ENCODE measurements around the gene ICE2.

- TF ChIP-seq, protein P1, sequence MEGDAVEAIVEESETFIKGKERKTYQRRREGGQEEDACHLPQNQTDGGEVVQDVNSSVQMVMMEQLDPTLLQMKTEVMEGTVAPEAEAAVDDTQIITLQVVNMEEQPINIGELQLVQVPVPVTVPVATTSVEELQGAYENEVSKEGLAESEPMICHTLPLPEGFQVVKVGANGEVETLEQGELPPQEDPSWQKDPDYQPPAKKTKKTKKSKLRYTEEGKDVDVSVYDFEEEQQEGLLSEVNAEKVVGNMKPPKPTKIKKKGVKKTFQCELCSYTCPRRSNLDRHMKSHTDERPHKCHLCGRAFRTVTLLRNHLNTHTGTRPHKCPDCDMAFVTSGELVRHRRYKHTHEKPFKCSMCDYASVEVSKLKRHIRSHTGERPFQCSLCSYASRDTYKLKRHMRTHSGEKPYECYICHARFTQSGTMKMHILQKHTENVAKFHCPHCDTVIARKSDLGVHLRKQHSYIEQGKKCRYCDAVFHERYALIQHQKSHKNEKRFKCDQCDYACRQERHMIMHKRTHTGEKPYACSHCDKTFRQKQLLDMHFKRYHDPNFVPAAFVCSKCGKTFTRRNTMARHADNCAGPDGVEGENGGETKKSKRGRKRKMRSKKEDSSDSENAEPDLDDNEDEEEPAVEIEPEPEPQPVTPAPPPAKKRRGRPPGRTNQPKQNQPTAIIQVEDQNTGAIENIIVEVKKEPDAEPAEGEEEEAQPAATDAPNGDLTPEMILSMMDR (conservative IDR thresholded peaks at IDR 0.05; ENCODE audit: low read depth, low read length) = no peak
- TF ChIP-seq RFX5 (IDR thresholded peaks at IDR 0.05; ENCODE audit: low read depth, low read length) (no peak), CEBPB (IDR thresholded peaks at IDR 0.05; ENCODE audit: low read depth, low read length) (peak; percentile 47; the same call in 1 of the 2 replicates), BHLHE40 (IDR thresholded peaks at IDR 0.05; ENCODE audit: low read depth, low read length) (no peak)
- TF ChIP-seq, protein P2, sequence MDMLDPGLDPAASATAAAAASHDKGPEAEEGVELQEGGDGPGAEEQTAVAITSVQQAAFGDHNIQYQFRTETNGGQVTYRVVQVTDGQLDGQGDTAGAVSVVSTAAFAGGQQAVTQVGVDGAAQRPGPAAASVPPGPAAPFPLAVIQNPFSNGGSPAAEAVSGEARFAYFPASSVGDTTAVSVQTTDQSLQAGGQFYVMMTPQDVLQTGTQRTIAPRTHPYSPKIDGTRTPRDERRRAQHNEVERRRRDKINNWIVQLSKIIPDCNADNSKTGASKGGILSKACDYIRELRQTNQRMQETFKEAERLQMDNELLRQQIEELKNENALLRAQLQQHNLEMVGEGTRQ (IDR thresholded peaks at IDR 0.05; ENCODE audit: low read depth, low read length) = no peak
Observed at GRCh38 chr15:60421544-60421943, 57.4 kb downstream of the ICE2 start.

Measured in IMR-90 (cell line).